ENCODE results near the gene SEMA3E.

SEMA3E gene

GRCh38 chr7:83394776-83395175 is 254.2 kb downstream of the SEMA3E start:
- DNase-seq = no peak
- Histone ChIP-seq H3K9me3 (no peaks in the 10 kb centered on the region), H3K36me3 (no peaks in the 10 kb centered on the region), H3K27me3 (no peaks in the 10 kb centered on the region), H3K4me1 (no peaks in the 10 kb centered on the region), H3K4me3 (ENCODE audit: low read depth, low read length) (no peak overlapping the region)
- TF ChIP-seq CTCF (IDR thresholded peaks at IDR 0.05; ENCODE audit: low read depth, low read length) = no peak

- no peaks in the 10 kb centered on the region for H3K36me3 ChIP-seq
- no peak for DNase-seq
- no peak for TF ChIP-seq CTCF (IDR thresholded peaks at IDR 0.05; ENCODE audit: low read depth, low read length)
- no peak overlapping the region for H3K4me3 ChIP-seq (ENCODE audit: low read depth, low read length)
- no peaks in the 10 kb centered on the region for H3K9me3 ChIP-seq
- no peaks in the 10 kb centered on the region for H3K27me3 ChIP-seq
- H3K4me1 ChIP-seq = no peaks in the 10 kb centered on the region
Observed at GRCh38 chr7:83388436-83388835, 260.5 kb downstream of the SEMA3E start.

- no peak for DNase-seq
- TF ChIP-seq CTCF (IDR thresholded peaks at IDR 0.05; ENCODE audit: low read depth, low read length) = no peak
- Histone ChIP-seq H3K4me1 (no peaks in the 10 kb centered on the region), H3K36me3 (no peaks in the 10 kb centered on the region), H3K4me3 (ENCODE audit: low read depth, low read length) (no peak overlapping the region), H3K9me3 (no peaks in the 10 kb centered on the region), H3K27me3 (no peaks in the 10 kb centered on the region)
Observed at GRCh38 chr7:83366629-83367028, 282.3 kb downstream of the SEMA3E start.

- peak; percentile 43 for TF ChIP-seq CTCF (IDR thresholded peaks at IDR 0.05; ENCODE audit: low read depth, low read length)
- Histone ChIP-seq H3K4me1 (no peaks in the 10 kb centered on the region), H3K4me3 (ENCODE audit: low read depth, low read length) (no peak overlapping the region), H3K9me3 (no peaks in the 10 kb centered on the region), H3K27me3 (no peaks in the 10 kb centered on the region), H3K36me3 (no peaks in the 10 kb centered on the region)
- DNase-seq = no peak
Observed at GRCh38 chr7:83365746-83366145, 283.2 kb downstream of the SEMA3E start.

GRCh38 chr7:83362871-83363550 is 285.9 kb downstream of the SEMA3E start:
- Histone ChIP-seq H3K27me3 (no peaks in the 10 kb centered on the region), H3K36me3 (no peaks in the 10 kb centered on the region), H3K9me3 (no peaks in the 10 kb centered on the region), H3K4me3 (ENCODE audit: low read depth, low read length) (no peak overlapping the region), H3K4me1 (no peaks in the 10 kb centered on the region)
- DNase-seq = no peak
- TF ChIP-seq CTCF (IDR thresholded peaks at IDR 0.05; ENCODE audit: low read depth, low read length) = no peak

- TF ChIP-seq CTCF (IDR thresholded peaks at IDR 0.05; ENCODE audit: low read depth, low read length) = no peak
- no peak for DNase-seq
- Histone ChIP-seq H3K4me3 (ENCODE audit: low read depth, low read length) (no peak overlapping the region), H3K4me1 (no peaks in the 10 kb centered on the region), H3K27me3 (no peaks in the 10 kb centered on the region), H3K9me3 (no peaks in the 10 kb centered on the region), H3K36me3 (no peaks in the 10 kb centered on the region)
Observed at GRCh38 chr7:83359108-83359507, 289.8 kb downstream of the SEMA3E start.

All from BE2C (cell line).